SK-N-MC (cell line): ENCODE data around the gene IQGAP1.

Experiments
- FOXP2 ChIP-seq: optimal IDR thresholded peaks from 2 replicates; pipeline ENCODE3; 2011; ENCODE audit warnings: mild to moderate bottlenecking, moderate library complexity; ENCODE audit not compliant: insufficient read depth; ENCODE audit errors: extremely low read length, control extremely low read depth
- POLR2AphosphoS5 ChIP-seq: IDR thresholded peaks from 2 replicates; pipeline ENCODE4 v1.6.1; 2012; ENCODE audit warnings: mild to moderate bottlenecking, low read depth, low read length, borderline replicate concordance

GRCh38 chr15:90348456-90348855, 39.6 kb upstream of the IQGAP1 start:
- TF ChIP-seq POLR2AphosphoS5 (no peak), FOXP2 (no peak)
